NT2/D1 (cell line): ENCODE data around the gene DEFB131A.
"Not testable (repeated sequence)": the region's sequence is repeated elsewhere in the genome, so short reads cannot be mapped to it uniquely, and the experiment has no call there.

Experiments used
- DNase-seq: peaks from one replicate; pipeline ENCODE4 v3.0.0-alpha.2; 2011; ENCODE audit warnings: low read depth, low spot score
- H3K27me3 ChIP-seq: 2 replicates; pipeline ENCODE4 v1.6.0; 2011; ENCODE audit warnings: mild to moderate bottlenecking; ENCODE audit not compliant: insufficient read length, insufficient read depth
- H3K36me3 ChIP-seq: 2 replicates; pipeline ENCODE4 v1.6.1; 2011; ENCODE audit warnings: mild to moderate bottlenecking, low read length, mixed read lengths; ENCODE audit not compliant: insufficient read depth, insufficient read length
- H3K4me1 ChIP-seq: 2 replicates; pipeline ENCODE4 v1.5.1; 2011; ENCODE audit not compliant: insufficient read depth, insufficient read length
- H3K4me3 ChIP-seq: 2 replicates; pipeline ENCODE4 v1.5.1; 2011; ENCODE audit warnings: low read depth; ENCODE audit not compliant: insufficient read length
- H3K9ac ChIP-seq: 2 replicates; pipeline ENCODE4 v1.6.0; 2011; ENCODE audit warnings: low read depth; ENCODE audit not compliant: insufficient read length
- H3K9me3 ChIP-seq: 2 replicates; pipeline ENCODE4 v1.5.1; 2011; ENCODE audit warnings: mild to moderate bottlenecking, low read length; ENCODE audit not compliant: insufficient read depth

The DEFB131A gene

DNA sequence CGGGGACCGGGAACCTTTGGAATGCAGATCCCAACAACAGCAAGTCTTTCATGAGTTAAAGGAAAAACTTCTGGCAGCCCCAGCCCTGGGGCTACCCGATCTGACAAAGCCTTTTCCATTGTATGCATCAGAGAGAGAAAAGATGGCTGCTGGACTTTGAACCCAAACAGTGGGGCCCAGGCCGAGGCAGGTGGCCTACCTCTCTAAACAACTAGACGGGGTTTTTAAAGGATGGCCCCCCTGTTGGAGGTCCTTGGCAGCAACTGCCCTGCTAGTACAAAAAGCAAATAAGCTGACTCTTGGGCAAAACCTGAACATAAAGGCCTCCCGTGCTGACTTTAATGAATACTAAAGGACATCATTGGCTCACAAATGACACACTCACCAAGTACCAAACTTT, 10.1 kb downstream of the DEFB131A start:
- H3K4me1 ChIP-seq, H3K36me3 ChIP-seq, H3K27me3 ChIP-seq, H3K9ac ChIP-seq, H3K4me3 ChIP-seq, DNase-seq: not testable (repeated sequence)
- peaks cover 16% of the 10 kb centered on the region; the same call in 1 of the 2 replicates for H3K9me3 ChIP-seq

- not testable (repeated sequence) for H3K4me1 ChIP-seq, H3K4me3 ChIP-seq, H3K27me3 ChIP-seq, DNase-seq, H3K9ac ChIP-seq, H3K36me3 ChIP-seq
- H3K9me3 ChIP-seq: peaks cover 16% of the 10 kb centered on the region; the same call in 1 of the 2 replicates
Observed at GRCh38 chr4:9455046-9455445, 10.8 kb downstream of the DEFB131A start.

DNA sequence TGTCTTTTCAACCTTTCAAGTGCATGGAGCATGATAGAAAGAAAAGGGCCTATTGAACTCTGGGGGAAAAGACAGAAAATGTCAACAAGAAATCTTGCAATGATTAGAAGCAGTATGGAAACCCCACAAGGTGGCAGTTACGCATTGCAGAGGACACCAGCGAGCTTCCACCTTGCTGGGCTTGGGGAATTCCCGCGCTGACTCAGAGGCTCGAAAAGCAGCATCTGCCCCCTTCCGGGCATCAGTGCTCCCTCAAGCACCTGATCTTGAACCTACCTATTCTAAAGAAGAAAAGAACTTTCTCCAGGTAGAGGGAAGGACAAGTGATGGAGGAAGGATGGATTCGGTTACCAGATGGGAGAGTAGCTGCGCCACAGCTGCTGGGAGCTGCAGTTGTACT, 35.3 kb downstream of the DEFB131A start:
- not testable (repeated sequence) for H3K9me3 ChIP-seq, H3K4me1 ChIP-seq, H3K36me3 ChIP-seq, H3K9ac ChIP-seq, H3K27me3 ChIP-seq, DNase-seq, H3K4me3 ChIP-seq

DNA sequence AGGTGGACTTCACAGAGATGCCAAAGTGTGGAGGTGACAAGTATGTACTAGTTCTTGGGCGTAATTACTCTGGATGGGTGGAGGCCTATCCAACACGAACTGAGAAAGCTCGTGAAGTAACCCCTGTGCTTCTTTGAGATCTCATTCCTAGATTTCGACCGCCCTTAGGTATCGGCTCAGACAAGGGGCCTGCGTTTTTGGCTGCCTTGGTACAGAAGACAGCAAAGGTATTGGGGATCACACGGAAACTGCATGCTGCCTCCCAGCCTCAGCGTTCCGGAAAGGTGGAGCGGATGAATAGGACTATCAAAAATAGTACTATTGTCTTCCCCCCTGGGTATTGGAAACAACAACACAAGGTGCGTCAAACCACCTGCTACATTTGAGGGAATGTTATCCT, 35.9 kb downstream of the DEFB131A start:
- not testable (repeated sequence) for H3K9ac ChIP-seq, H3K9me3 ChIP-seq, H3K27me3 ChIP-seq, DNase-seq, H3K36me3 ChIP-seq, H3K4me1 ChIP-seq, H3K4me3 ChIP-seq

DNA sequence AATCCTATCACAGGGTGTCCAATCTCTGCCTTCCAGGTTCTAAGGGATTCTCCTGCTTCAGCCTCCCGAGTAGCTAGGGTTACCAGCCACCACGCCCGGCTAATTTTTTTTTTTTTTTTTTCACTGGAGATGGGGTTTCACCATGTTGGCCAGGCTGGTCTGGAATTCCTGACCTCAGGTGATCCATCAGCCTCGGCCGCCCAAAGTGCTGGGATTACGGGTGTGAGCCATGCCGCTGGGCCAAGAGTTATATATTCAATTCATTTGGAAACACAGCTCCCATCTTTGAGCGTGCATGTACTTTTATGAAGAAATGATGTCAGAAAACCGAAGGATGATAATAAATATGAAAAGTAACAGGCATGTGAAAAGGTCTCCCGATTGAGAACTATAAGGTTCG, 38.7 kb downstream of the DEFB131A start:
- not testable (repeated sequence) for H3K4me3 ChIP-seq, H3K4me1 ChIP-seq, H3K9ac ChIP-seq, DNase-seq, H3K27me3 ChIP-seq, H3K36me3 ChIP-seq, H3K9me3 ChIP-seq

- not testable (repeated sequence) for H3K9me3 ChIP-seq, H3K9ac ChIP-seq, H3K4me1 ChIP-seq, H3K4me3 ChIP-seq, DNase-seq, H3K27me3 ChIP-seq, H3K36me3 ChIP-seq
Observed at GRCh38 chr4:9483682-9484081, 39.5 kb downstream of the DEFB131A start.

DNA sequence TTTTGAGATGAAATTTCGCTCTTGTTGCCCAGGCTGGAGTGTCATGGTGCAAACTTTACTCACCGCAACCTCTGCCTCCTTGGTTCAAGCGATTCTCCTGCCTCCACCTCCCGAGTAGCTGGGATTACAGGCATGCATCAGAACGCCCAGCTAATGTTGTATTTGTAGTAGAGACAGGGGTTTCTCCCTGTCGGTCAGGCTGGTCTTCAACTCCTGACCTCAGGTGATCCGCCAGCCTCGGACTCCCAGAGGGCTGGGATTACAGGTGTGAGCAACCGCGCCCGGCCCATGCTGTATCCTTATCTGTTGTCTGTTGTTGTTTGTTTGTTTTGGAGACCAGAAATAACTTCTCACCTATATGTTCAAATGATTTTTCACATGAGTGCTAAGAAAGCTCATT, 42.7 kb downstream of the DEFB131A start:
- H3K9me3 ChIP-seq, H3K27me3 ChIP-seq, DNase-seq, H3K4me3 ChIP-seq, H3K4me1 ChIP-seq, H3K36me3 ChIP-seq, H3K9ac ChIP-seq: not testable (repeated sequence)

- not testable (repeated sequence) for DNase-seq, H3K4me3 ChIP-seq, H3K9me3 ChIP-seq, H3K4me1 ChIP-seq, H3K36me3 ChIP-seq, H3K27me3 ChIP-seq, H3K9ac ChIP-seq
Observed at GRCh38 chr4:9488796-9489195, 44.6 kb downstream of the DEFB131A start.

GRCh38 chr4:9490496-9490895, 46.3 kb downstream of the DEFB131A start:
- not testable (repeated sequence) for H3K4me3 ChIP-seq, H3K36me3 ChIP-seq, DNase-seq, H3K9ac ChIP-seq, H3K27me3 ChIP-seq, H3K9me3 ChIP-seq, H3K4me1 ChIP-seq

DNA sequence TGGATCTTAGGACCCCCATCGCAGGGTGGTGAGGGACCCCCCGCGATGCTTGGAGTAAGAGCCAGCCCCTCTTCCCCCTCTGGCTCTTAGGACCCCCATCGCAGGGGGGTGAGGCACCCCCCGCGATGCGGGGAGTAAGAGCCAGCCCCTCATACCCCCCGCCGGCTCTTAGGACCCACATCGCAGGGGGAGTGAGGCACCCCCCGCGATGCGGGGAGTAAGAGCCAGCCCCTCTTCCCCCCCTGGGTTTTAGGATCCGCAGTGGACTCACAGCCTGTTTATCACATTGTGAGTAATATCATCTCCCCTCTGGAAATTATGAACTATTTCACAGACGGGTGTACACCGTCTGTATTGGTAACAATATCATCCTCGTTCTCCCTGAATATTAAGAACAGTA, 46.8 kb downstream of the DEFB131A start:
- not testable (repeated sequence) for H3K4me1 ChIP-seq, H3K4me3 ChIP-seq, H3K36me3 ChIP-seq, H3K9ac ChIP-seq, H3K9me3 ChIP-seq, DNase-seq, H3K27me3 ChIP-seq

DNA sequence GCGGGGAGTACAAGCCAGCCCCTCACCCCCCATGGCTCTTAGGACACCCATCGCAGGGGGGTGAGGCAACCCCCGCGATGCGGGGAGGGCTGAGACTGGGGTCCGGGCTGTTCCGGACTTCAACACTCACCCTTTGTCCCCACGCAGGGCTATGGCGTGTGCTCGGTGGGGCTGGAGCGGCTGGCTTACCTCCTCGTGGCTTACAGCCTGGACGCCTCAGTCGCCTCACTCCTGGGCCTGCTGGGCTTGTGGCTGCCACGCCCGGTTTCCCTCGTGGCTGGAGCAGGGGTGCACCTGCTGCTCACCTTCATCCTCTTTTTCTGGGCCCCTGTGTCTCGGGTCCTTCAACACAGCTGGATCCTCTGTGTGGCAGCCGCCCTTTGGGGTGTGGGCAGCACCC, 49.4 kb downstream of the DEFB131A start:
- H3K27me3 ChIP-seq: peaks cover 25% of the 10 kb centered on the region
- H3K4me1 ChIP-seq, H3K9ac ChIP-seq, H3K36me3 ChIP-seq, H3K4me3 ChIP-seq, H3K9me3 ChIP-seq, DNase-seq: not testable (repeated sequence)

GRCh38 chr4:9494256-9495035, 50.2 kb downstream of the DEFB131A start:
- H3K4me1 ChIP-seq, H3K4me3 ChIP-seq, DNase-seq, H3K9ac ChIP-seq, H3K36me3 ChIP-seq, H3K9me3 ChIP-seq: not testable (repeated sequence)
- peaks cover 25% of the 10 kb centered on the region for H3K27me3 ChIP-seq
